IPS-20b (cell line): ENCODE data around the gene CCDC102A.
"Not testable (repeated sequence)": the region's sequence is repeated elsewhere in the genome, so short reads cannot be mapped to it uniquely, and the experiment has no call there.

Source experiments
- H3K27ac ChIP-seq: one replicate; pipeline ENCODE4 v1.5.1; 2013; ENCODE audit warnings: low read length
- H3K27me3 ChIP-seq: 2 replicates; pipeline ENCODE4 v1.6.1; 2013; ENCODE audit warnings: mild to moderate bottlenecking, low read length, inconsistent platforms; ENCODE audit not compliant: insufficient read depth
- H3K36me3 ChIP-seq: 2 replicates; pipeline ENCODE4 v1.6.1; 2013; ENCODE audit warnings: low read depth, mild to moderate bottlenecking, inconsistent platforms, low read length, moderate library complexity; ENCODE audit not compliant: insufficient read depth
- H3K4me1 ChIP-seq: 2 replicates; pipeline ENCODE4 v1.6.1; 2013; ENCODE audit warnings: mild to moderate bottlenecking, control low read depth, inconsistent platforms, low read length, moderate library complexity; ENCODE audit not compliant: insufficient read depth
- H3K4me3 ChIP-seq: 2 replicates; pipeline ENCODE4 v1.5.1; 2013; ENCODE audit warnings: mild to moderate bottlenecking, low read length, inconsistent platforms
- H3K9ac ChIP-seq: 2 replicates; pipeline ENCODE4 v1.6.1; 2013; ENCODE audit warnings: low read depth, mild to moderate bottlenecking, inconsistent platforms, low read length, moderate library complexity
- H3K9me3 ChIP-seq: 2 replicates; pipeline ENCODE4 v1.6.1; 2013; ENCODE audit warnings: mild to moderate bottlenecking, low read depth, low read length, inconsistent platforms; ENCODE audit not compliant: insufficient read depth

CCDC102A gene

GRCh38 chr16:57563487-57563750 is 27.0 kb upstream of the CCDC102A start:
- no peaks in the 10 kb centered on the region for H3K27me3 ChIP-seq
- no peak overlapping the region for H3K4me3 ChIP-seq
- H3K27ac ChIP-seq, result no peak overlapping the region
- no peaks in the 10 kb centered on the region for H3K9me3 ChIP-seq
- H3K4me1 ChIP-seq, result no peaks in the 10 kb centered on the region
- no peak overlapping the region for H3K9ac ChIP-seq
- no peaks in the 10 kb centered on the region for H3K36me3 ChIP-seq

- H3K27me3 ChIP-seq, result no peaks in the 10 kb centered on the region
- H3K4me1 ChIP-seq, result no peaks in the 10 kb centered on the region
- H3K4me3 ChIP-seq, result no peak overlapping the region
- no peak overlapping the region for H3K9ac ChIP-seq
- no peak overlapping the region for H3K27ac ChIP-seq
- no peaks in the 10 kb centered on the region for H3K36me3 ChIP-seq
- no peaks in the 10 kb centered on the region for H3K9me3 ChIP-seq
These were observed 26.5 kb upstream of the CCDC102A start for GRCh38 chr16:57562669-57563486.

GRCh38 chr16:57562066-57562465 is 25.7 kb upstream of the CCDC102A start:
- Histone ChIP-seq H3K9me3 (no peaks in the 10 kb centered on the region), H3K27ac (no peak overlapping the region), H3K9ac (no peak overlapping the region), H3K4me1 (no peaks in the 10 kb centered on the region), H3K27me3 (no peaks in the 10 kb centered on the region), H3K36me3 (no peaks in the 10 kb centered on the region), H3K4me3 (no peak overlapping the region)

DNA sequence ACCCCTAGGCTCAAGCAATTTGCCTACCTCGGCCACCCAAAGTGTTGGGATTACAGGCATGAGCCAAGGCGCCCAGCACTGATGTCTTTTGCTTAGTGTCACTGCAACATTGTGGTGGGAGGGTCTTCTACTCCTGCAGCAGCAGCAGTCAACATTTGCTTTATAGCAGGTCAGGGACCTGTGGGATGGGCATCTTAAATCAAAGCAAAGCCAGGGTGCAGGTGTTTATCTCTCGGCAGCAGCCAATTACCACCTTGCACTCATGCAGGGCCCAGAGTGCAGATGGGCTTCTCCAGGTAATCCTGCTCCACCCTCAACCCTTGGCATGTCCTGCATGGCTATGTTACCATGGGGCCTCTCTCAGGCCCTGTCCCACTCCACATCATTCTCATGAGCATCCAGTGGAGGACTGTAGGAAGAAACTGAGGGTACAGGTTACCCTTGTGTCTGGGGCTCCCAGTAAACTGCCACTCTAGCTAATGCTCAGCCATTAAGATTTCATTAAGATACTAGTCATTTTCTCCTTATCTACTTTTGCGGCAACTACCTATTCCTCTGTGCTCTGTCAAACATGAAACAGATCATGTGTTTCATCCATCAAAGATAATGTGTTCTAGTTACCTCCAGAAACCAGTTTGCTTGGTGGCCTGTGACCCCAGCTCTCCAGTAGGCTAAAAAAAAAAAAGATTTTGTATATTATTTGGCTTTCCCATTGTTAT is 22.9 kb upstream of the CCDC102A start:
- no peak overlapping the region for H3K4me3 ChIP-seq
- no peaks in the 10 kb centered on the region for H3K36me3 ChIP-seq
- no peaks in the 10 kb centered on the region for H3K9me3 ChIP-seq

GRCh38 chr16:57556941-57557541 is 20.7 kb upstream of the CCDC102A start:
- H3K4me3 ChIP-seq, result no peak overlapping the region
- no peaks in the 10 kb centered on the region for H3K27me3 ChIP-seq
- H3K27ac ChIP-seq, result no peak overlapping the region
- no peaks in the 10 kb centered on the region for H3K4me1 ChIP-seq
- no peaks in the 10 kb centered on the region for H3K9me3 ChIP-seq
- no peak overlapping the region for H3K9ac ChIP-seq
- H3K36me3 ChIP-seq, result no peaks in the 10 kb centered on the region

More for the DNA sequence above, 22.9 kb upstream of the CCDC102A start:
- H3K9ac ChIP-seq, result no peak overlapping the region
- H3K27me3 ChIP-seq, result no peaks in the 10 kb centered on the region
- H3K27ac ChIP-seq, result no peak overlapping the region
- no peaks in the 10 kb centered on the region for H3K4me1 ChIP-seq

GRCh38 chr16:57555831-57556230 is 19.5 kb upstream of the CCDC102A start:
- Histone ChIP-seq H3K9ac (no peak overlapping the region), H3K4me3 (no peak overlapping the region), H3K36me3 (no peaks in the 10 kb centered on the region), H3K27ac (no peak overlapping the region), H3K9me3 (no peaks in the 10 kb centered on the region), H3K4me1 (no peaks in the 10 kb centered on the region), H3K27me3 (no peaks in the 10 kb centered on the region)

- H3K36me3 ChIP-seq, result no peaks in the 10 kb centered on the region
- H3K9ac ChIP-seq, result no peak overlapping the region
- H3K4me1 ChIP-seq, result no peaks in the 10 kb centered on the region
- no peak overlapping the region for H3K27ac ChIP-seq
- H3K27me3 ChIP-seq, result no peaks in the 10 kb centered on the region
- H3K9me3 ChIP-seq, result no peaks in the 10 kb centered on the region
- H3K4me3 ChIP-seq, result no peak overlapping the region
These were observed 14.7 kb upstream of the CCDC102A start for GRCh38 chr16:57551057-57551456.

- Histone ChIP-seq H3K36me3 (no peaks in the 10 kb centered on the region), H3K9me3 (no peaks in the 10 kb centered on the region), H3K4me1 (no peaks in the 10 kb centered on the region), H3K4me3 (no peak overlapping the region), H3K27ac (no peak overlapping the region), H3K9ac (no peak overlapping the region), H3K27me3 (no peaks in the 10 kb centered on the region)
These were observed 13.4 kb upstream of the CCDC102A start for GRCh38 chr16:57549730-57550129.

DNA sequence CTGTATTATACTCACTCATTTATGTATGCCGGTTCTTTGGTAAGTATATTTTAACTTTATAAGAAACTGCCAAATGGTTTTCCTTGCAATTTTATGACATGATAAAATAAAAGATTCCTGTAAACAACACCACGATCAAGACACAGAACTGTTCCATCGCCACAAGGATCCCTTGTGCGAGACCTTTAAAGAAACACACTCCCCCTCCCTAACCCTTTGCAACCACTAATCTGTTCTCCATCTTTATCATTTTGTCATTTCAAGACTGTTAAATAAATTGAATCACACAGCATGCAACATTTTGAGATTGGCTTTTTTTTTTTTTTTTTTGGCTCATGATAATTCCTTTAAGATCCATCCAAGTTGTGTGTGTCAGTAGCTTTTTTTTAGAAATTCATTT is 12.0 kb upstream of the CCDC102A start:
- no peak overlapping the region for H3K9ac ChIP-seq
- no peaks in the 10 kb centered on the region for H3K4me1 ChIP-seq
- H3K27ac ChIP-seq, result no peak overlapping the region
- H3K4me3 ChIP-seq, result no peak overlapping the region
- H3K9me3 ChIP-seq, result no peaks in the 10 kb centered on the region
- H3K27me3 ChIP-seq, result no peaks in the 10 kb centered on the region
- H3K36me3 ChIP-seq, result no peaks in the 10 kb centered on the region

GRCh38 chr16:57547524-57547923 is 11.2 kb upstream of the CCDC102A start:
- H3K4me3 ChIP-seq, H3K27ac ChIP-seq, H3K27me3 ChIP-seq, H3K36me3 ChIP-seq, H3K4me1 ChIP-seq, H3K9ac ChIP-seq, H3K9me3 ChIP-seq: not testable (repeated sequence)

DNA sequence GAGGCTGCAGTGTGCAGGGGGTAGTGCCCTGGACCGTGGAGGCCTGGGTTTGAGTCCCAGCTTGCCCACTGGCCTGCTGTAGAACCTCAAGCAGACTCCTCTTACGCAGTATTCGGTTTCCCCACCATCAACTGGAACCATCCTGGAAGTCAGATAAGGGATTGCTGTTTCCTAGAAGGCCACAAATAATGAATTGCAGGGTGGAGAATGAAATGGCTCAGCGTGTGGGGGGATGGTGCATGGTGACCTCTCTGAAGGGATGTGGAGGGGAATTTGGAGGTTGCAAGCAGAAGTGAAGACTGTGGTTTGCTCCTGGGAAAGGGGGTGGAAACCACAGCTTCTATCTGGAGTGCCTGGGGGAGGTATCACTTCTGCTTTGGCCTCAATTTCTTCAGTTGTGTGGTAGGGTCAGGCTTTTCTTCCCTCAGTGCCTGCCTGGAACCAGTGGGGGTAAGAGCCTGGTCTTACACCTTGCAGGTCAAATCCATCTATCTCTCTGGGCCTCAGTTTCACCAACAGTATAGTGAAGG is 7.8 kb upstream of the CCDC102A start:
- Histone ChIP-seq H3K36me3 (no peaks in the 10 kb centered on the region), H3K4me1 (no peaks in the 10 kb centered on the region), H3K4me3 (no peak overlapping the region), H3K9me3 (no peaks in the 10 kb centered on the region), H3K27ac (no peak overlapping the region), H3K9ac (no peak overlapping the region), H3K27me3 (no peaks in the 10 kb centered on the region)
